GM21515 (cell line): ENCODE measurements around the gene DPEP2NB.
A peak's percentile ranks its signal among the peaks of the same experiment; 100 is the strongest.
"Not testable (repeated sequence)": the region's sequence is repeated elsewhere in the genome, so short reads cannot be mapped to it uniquely, and the experiment has no call there.

Experiments used
- ATAC-seq: cut with Tn5 transposase; IDR thresholded peaks from one replicate; pipeline ENCODE4 v1.9.1; 2021; ENCODE audit not compliant: unreplicated experiment

Gene DPEP2NB

GRCh38 chr16:68019167-68019680 lies 3.5 kb upstream of the DPEP2NB start:
- ATAC-seq, result no peak

- ATAC-seq, result no peak
Observed at GRCh38 chr16:68013440-68013839, 2.3 kb downstream of the DPEP2NB start.

GRCh38 chr16:68009872-68010271 lies 5.8 kb downstream of the DPEP2NB start:
- not testable (repeated sequence) for ATAC-seq

GRCh38 chr16:68009157-68009735 lies 6.5 kb downstream of the DPEP2NB start:
- no peak for ATAC-seq

- ATAC-seq, result no peak
Observed at GRCh38 chr16:68005786-68006286, 9.9 kb downstream of the DPEP2NB start.

DNA sequence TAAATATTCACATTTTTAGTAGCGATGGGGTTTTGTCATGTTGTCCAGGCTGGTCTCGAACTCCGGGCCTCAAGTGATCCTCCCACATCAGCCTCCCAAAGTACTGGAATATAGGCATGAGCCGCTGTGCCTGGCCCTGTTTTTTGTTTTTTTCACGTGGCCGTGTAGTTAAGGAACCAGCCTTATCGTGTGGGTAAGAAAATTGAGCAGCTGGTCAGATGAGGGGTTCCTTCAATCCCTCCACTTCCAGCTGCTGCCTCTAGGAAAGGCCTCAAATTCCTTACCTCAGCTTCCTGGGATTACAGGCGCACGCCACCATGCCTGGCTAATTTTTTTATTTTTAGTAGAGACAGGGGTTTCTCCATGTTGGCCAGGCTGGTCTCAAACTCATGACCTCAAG lies 10.5 kb downstream of the DPEP2NB start:
- ATAC-seq, result no peak

- ATAC-seq, result no peak
Observed at GRCh38 chr16:68003031-68003430, 12.7 kb downstream of the DPEP2NB start.

GRCh38 chr16:68000450-68000849 lies 15.3 kb downstream of the DPEP2NB start:
- ATAC-seq, result no peak

- ATAC-seq, result no peak
Observed at GRCh38 chr16:67999985-68000384, 15.7 kb downstream of the DPEP2NB start.

GRCh38 chr16:67998779-67999688 lies 16.7 kb downstream of the DPEP2NB start, which contains the start of gene DPEP2:
DPEP2 (minus strand) TSS chr16:67999484; CDS start chr16:67993212, 6,272 bp downstream.
- not testable (repeated sequence) for ATAC-seq

DNA sequence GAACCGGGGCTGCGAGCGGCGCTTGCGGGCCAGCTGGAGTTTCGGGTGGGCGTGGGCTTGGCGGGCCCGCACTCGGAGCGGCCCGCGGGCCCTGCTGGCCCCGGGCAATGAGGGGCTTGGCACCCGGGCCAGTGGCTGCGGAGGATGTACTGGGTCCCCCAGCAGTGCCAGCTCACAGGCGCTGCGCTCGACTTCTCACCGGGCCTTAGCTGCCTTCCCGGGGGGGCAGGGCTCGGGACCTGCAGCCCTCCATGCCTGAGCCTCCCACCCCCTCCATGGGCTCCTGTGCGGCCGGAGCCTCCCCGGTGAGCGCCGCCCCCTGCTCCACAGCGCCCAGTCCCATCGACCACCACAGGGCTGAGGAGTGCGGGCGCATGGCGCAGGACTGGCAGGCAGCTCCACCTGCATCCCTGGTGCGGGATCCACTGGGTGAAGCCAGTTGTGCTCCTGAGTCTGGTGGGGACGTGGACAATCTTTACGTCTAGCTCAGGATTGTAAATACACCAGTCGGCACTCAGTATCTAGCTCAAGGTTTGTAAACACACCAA lies 17.4 kb downstream of the DPEP2NB start:
- ATAC-seq, result not testable (repeated sequence)

GRCh38 chr16:67996666-67997065 lies 19.0 kb downstream of the DPEP2NB start:
- no peak for ATAC-seq

GRCh38 chr16:67995423-67995822 lies 20.3 kb downstream of the DPEP2NB start:
- no peak for ATAC-seq

DNA sequence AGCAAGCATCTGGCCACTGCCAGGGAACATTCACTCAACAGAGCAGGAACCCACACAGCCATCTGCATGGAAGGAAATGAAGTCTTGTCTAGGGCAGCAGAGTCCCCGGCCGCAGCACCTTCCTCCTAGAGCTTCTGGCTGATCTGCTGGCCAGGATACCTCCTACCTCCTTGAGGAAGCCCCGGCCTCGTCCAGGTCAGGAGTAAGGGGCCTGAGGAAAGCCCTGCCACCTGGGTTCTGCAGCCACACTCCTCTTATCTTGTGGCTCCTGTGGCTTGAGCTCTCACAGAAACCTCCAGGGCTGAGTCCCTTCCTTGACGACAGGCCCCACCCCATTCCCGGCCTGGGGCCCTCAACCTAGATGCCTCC lies 21.7 kb downstream of the DPEP2NB start:
- not testable (repeated sequence) for ATAC-seq

- ATAC-seq, result peak; percentile 65
Observed at GRCh38 chr16:67993207-67994039, 22.3 kb downstream of the DPEP2NB start.

GRCh38 chr16:67992661-67993206 lies 23.0 kb downstream of the DPEP2NB start:
- peak; percentile 5 for ATAC-seq

GRCh38 chr16:67990018-67990386 lies 25.7 kb downstream of the DPEP2NB start:
- no peak for ATAC-seq

GRCh38 chr16:67989322-67990017 lies 26.2 kb downstream of the DPEP2NB start:
- no peak for ATAC-seq

DNA sequence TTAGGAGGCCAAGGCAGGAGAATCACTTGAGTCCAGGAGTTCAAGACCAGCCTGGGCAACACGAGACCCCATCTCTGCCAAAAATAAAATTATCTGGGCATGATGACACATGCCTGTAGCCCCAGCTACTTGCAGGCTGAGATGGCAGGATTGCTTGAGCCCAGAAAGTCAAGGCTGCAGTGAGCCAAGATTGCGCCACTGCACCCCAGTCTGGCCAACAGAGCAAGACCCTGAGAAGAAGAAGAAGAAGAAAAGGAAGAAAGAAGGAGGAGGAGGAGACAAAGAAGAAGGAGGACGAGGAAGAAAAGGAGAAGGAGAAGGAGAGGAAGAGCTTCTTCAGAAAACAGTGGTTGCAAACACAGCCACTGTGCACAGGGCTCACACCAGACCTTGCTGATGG lies 27.0 kb downstream of the DPEP2NB start:
- ATAC-seq, result no peak
